HS-27A (cell line): Measurements from ENCODE around the gene KCNJ1.

Experiments used
- DNase-seq: peaks from one replicate; pipeline ENCODE4 v3.0.0-alpha.2; 2012; ENCODE audit warnings: low read depth, missing footprints

The KCNJ1 gene

DNA sequence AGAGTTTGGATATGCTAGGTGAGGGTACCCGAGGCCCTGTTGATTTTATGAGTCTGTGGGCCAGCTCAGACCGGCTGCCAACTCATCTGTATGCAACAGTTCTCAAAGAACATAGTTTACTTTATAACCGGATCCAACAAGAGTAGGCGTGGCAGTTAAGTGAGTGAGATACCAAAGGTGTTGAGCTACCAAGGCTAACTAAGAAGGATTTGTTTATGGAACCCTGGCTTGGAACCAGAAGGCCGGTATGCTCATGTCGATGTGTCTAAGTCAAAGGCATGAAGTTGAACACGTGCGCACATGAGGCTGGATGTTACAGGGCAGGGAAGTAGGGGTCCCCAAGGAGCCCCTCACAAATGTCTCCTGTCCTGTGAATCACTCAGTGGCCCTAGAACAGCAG is at the start of gene KCNJ1:
Gene KCNJ1 (minus strand): TSS at position 20 of the 400 bp plus-strand sequence. CDS start 27,053 bp downstream, outside the sequence.
- DNase-seq, result no peak

DNA sequence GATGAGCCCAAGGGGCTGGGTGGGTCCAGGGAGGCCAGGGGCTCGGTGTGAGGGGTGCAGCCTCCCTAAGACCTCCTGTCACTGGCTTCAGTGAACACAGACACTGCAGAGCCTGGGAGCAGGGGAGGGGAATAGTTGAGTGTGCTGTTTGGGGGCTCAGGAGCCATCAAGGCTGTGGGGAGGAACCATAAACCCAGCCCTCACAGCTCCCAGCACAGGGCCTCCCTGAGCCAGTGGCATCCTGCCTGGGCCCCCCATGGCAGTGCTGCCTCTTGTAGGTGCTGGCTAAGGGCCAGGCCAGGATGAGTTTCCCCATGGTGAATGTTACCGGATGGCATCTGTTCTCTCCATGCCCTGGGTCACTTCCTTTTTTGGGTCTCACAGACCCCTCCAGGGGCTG is 49.6 kb upstream of the KCNJ1 start:
- no peak for DNase-seq

- no peak for DNase-seq
Observed at GRCh38 chr11:128916037-128916572, 49.0 kb upstream of the KCNJ1 start.

GRCh38 chr11:128915149-128915521 is 48.0 kb upstream of the KCNJ1 start:
- no peak for DNase-seq

GRCh38 chr11:128914216-128915148 is 47.4 kb upstream of the KCNJ1 start:
- no peak for DNase-seq

DNA sequence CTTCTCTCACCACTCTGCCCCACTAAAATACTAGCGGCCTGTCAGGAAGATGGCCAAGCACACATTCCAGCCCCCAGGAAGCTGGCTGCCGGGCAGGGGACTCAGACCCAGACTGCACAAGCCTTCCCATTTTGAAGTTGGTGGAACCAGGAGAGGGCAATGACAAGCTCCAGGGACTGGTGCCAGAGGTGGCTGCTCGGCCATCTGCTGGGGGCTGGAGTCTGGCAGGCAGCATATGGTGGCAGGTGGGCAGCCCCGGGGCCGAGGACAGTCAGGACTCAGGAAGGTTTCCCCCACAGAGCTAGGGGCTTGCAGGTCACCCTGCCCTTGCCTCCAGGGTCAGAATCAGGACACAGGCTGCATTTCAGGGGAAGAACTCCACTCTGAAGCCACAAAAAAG is 46.7 kb upstream of the KCNJ1 start:
- no peak for DNase-seq

- no peak for DNase-seq
Observed at GRCh38 chr11:128911701-128912100, 44.6 kb upstream of the KCNJ1 start.

DNA sequence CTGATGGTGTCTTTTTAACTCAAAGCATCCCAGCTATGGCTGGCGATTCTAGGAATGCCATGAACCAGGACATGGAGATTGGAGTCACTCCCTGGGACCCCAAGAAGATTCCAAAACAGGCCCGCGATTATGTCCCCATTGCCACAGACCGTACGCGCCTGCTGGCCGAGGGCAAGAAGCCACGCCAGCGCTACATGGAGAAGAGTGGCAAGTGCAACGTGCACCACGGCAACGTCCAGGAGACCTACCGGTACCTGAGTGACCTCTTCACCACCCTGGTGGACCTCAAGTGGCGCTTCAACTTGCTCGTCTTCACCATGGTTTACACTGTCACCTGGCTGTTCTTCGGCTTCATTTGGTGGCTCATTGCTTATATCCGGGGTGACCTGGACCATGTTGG is 44.1 kb upstream of the KCNJ1 start:
- DNase-seq, result no peak

- DNase-seq, result no peak
Observed at GRCh38 chr11:128910576-128910975, 43.5 kb upstream of the KCNJ1 start.

DNA sequence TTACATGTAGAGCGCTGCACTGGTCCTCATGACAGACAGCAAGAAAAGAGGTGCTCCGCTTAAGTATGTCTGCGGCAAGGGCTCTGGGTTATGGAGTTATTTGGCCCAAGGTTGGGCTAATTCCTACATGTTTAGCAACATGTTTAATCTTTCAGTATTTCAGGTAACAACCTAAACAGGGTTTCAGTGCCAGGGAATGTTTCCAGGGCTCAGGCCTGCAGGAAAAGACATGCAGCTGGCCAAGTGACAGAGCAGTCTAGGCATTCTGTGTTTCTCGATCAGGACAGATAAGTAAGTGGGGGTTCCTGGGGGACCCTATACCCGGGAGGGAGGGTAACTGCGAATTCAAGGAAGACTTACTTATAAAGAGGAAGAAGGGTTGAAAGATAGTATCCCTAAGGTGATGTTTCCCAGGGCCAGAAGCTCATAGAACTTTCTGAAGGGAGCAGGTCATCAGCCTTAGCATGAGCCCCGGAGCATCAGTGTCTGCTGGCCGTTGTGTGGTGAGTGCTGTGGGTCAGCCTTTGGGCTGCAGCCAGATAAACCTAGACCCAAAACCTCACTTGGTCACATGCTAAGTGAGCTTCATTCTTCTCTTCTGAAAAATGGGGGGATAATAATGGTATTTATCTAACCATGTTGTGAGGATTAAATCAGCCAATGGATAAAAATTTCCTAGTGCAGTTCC is 42.5 kb upstream of the KCNJ1 start:
- no peak for DNase-seq

DNA sequence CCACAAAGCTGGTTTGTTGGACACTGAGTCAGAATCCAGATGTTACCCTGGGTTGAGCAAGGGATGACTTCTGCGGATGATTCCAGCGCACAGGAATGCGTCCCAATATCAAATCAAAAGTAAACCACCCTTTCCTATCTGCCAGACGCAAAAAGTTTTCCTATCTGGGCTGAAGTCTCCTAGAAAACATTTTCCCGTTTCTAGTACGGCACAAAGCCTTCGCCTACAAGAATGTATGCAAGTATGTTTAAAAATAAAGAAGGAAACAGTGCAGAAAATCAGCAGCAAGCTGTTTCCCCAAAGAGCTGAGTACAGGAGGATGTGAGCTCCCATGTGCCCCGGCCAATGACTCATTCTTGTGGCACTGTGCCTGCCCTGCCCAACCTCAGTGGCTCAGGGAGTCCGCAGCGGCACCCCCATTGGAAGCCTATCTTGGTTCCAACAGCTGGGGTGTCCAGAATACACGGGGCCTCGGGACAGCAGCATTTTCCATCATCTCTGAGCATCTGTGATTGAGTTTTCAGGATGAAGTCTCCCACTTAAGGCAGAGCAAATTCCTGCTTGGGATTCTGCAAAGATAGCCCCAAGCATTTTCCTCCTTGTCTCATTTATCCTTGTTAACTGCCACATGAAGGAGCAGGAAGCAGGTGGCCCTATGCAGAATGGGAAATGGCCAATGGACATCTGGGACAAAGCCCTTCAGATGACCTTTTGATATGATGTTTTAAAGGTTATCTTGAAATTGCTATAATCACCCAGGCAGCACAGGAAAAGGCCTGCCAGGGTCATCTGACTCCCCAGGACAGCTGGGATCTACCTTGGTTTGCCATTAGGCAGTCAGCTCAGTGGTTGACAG is 41.5 kb upstream of the KCNJ1 start:
- DNase-seq, result peak; percentile 39

DNA sequence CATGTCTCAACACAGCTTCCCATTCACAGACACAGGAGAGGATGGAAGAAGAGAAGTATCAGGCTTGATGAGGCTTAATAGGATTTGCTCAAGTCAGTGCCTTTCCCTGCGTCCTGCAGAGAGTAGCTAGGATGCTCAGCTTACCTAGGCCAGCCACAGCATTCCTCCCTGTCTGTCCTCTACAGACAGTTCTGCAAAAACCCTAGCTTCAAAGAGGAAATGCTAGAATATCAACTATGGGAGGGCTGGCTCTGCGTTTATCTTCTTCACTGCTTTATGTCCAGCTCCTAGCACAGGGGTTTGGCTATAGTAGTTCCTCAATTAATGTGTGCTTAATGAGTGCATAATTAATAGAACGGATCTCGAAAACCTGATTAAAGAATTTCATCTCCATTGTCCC is 40.5 kb upstream of the KCNJ1 start:
- no peak for DNase-seq

DNA sequence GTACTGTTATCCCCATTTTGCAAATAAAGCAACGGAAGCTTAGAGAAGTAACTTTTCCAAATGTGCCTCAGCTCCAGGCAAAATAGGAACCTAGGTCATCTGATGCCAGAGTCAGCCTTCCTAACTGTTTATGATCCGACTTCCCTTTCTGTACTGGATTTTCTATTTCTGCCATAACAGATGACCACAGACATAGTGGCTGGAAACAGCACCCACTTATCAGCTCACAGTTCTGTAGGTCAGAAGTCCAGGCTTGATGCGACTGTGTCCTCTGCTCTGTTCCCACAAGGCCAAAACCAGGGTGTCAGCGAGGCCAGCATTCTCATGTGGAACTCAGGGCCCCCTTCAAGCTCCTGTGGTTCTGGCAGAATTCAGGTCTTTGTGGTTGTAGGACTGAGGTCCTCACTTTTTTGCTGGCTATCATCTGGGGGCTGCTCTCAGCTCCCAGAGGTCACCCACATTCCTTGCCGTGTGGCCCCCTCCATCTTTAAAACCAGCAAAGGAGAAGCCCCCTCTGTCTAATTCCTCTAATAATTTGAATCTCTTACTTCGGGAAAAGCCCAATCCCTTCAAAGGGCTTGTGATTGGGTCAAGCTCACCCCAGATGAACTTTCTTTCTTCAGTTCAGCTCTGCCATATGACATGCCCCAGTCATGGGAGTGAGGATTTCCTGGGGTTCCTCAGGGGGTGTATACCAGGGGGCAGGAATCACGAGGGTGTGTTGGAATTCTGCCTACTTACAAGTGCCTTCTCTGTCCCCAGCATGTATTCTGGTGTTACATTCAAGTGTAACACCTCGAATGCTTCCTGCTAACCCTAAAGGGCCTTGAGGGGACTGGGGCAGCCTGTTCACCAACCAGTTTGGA is 39.3 kb upstream of the KCNJ1 start:
- no peak for DNase-seq

GRCh38 chr11:128905345-128906184 is 38.5 kb upstream of the KCNJ1 start:
- peak; percentile 11 for DNase-seq

GRCh38 chr11:128904656-128905344 is 37.7 kb upstream of the KCNJ1 start:
- DNase-seq, result no peak

DNA sequence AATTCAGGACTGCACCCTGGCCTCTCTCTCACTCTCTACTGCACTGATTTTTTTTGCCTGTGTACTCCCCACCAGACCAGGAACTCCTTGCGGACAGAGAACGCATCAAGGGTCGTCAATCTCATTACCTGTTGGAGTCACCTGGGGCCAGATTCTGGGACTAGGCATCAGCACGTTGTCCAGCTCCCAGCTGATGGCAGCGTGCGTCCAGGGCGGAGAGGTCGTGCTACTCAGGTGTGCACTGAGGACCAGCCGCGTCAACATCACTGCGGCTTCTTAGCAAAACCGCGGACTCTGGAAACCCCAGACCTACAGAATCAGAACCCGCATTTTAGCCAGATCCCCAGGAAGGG is 37.2 kb upstream of the KCNJ1 start:
- DNase-seq, result no peak

GRCh38 chr11:128903248-128904061 is 36.4 kb upstream of the KCNJ1 start:
- no peak for DNase-seq

DNA sequence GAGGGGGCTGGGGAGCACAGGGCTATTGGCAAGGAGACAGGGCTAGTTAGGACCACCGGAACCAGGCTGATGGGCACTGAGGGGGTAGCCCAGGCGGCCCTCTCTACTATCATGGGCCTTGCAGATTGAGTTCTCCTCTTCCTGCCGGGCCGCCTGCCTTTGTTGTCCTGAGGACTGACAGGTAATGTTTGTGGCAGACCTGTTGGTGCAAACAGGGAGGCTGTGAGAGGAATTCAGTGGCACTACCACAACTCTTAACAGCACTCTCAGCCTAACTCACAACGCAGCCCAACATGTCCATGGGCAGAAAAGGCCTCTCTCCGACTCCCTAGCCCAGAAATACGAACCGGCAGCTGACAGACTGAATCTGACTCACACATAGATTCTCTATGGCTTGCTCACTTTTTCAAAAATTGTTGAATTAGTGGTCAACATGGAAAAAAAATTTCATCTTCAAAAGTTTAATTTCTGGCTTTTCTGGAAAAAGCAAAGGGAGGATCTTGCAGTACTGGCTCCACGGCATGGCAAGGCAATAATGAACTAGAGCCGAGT is 35.5 kb upstream of the KCNJ1 start:
- no peak for DNase-seq
